ENCODE measurements around the gene SUPV3L1.

GRCh38 chr10:69168493-69168892 is 11.5 kb upstream of the SUPV3L1 start:
- no peak for TF ChIP-seq ZBTB7A (IDR thresholded peaks at IDR 0.05; ENCODE audit: low read depth)
- TF ChIP-seq RAD21 (IDR thresholded peaks at IDR 0.05; ENCODE audit: low read depth): no peak
- TF ChIP-seq, protein P1, sequence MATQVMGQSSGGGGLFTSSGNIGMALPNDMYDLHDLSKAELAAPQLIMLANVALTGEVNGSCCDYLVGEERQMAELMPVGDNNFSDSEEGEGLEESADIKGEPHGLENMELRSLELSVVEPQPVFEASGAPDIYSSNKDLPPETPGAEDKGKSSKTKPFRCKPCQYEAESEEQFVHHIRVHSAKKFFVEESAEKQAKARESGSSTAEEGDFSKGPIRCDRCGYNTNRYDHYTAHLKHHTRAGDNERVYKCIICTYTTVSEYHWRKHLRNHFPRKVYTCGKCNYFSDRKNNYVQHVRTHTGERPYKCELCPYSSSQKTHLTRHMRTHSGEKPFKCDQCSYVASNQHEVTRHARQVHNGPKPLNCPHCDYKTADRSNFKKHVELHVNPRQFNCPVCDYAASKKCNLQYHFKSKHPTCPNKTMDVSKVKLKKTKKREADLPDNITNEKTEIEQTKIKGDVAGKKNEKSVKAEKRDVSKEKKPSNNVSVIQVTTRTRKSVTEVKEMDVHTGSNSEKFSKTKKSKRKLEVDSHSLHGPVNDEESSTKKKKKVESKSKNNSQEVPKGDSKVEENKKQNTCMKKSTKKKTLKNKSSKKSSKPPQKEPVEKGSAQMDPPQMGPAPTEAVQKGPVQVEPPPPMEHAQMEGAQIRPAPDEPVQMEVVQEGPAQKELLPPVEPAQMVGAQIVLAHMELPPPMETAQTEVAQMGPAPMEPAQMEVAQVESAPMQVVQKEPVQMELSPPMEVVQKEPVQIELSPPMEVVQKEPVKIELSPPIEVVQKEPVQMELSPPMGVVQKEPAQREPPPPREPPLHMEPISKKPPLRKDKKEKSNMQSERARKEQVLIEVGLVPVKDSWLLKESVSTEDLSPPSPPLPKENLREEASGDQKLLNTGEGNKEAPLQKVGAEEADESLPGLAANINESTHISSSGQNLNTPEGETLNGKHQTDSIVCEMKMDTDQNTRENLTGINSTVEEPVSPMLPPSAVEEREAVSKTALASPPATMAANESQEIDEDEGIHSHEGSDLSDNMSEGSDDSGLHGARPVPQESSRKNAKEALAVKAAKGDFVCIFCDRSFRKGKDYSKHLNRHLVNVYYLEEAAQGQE (IDR thresholded peaks at IDR 0.05; ENCODE audit: low read depth): no peak
- no peak for TF ChIP-seq YY1 (IDR thresholded peaks at IDR 0.05; ENCODE audit: low read depth)
- no peak for TF ChIP-seq MAX (IDR thresholded peaks at IDR 0.05)
- no peak for TF ChIP-seq TCF12 (IDR thresholded peaks at IDR 0.05; ENCODE audit: low read depth)
- no peak for TF ChIP-seq EP300 (IDR thresholded peaks at IDR 0.05; ENCODE audit: borderline replicate concordance)
- no peak for TF ChIP-seq EGR1 (IDR thresholded peaks at IDR 0.05)
- TF ChIP-seq NFIC (IDR thresholded peaks at IDR 0.05): no peak
- no peak for TF ChIP-seq TEAD4 (IDR thresholded peaks at IDR 0.05)
- no peak for TF ChIP-seq CEBPB (IDR thresholded peaks at IDR 0.05)
- no peak for TF ChIP-seq TAF1 (IDR thresholded peaks at IDR 0.05; ENCODE audit: low read depth)
- TF ChIP-seq FOXM1 (IDR thresholded peaks at IDR 0.05; ENCODE audit: borderline replicate concordance, low read depth): no peak
- TF ChIP-seq USF1 (IDR thresholded peaks at IDR 0.05): no peak

Data from Ishikawa (cell line).